Measurements from ENCODE around the gene TRIM50.
"Not testable (repeated sequence)": the region's sequence is repeated elsewhere in the genome, so short reads cannot be mapped to it uniquely, and the experiment has no call there.

The TRIM50 gene

GRCh38 chr7:73327922-73328321, at the start of gene TRIM50, which contains the start of gene FKBP6:
TRIM50 (minus strand) TSS chr7:73328082; CDS start chr7:73324787, 3,295 bp downstream.
FKBP6 (plus strand) TSS chr7:73328161; CDS start chr7:73328429, 268 bp downstream.
- FAIRE-seq; DNase-seq (ENCODE audit: insufficient read length, low spot score): not testable (repeated sequence)

- DNase-seq (ENCODE audit: insufficient read length, low spot score) (no peak), FAIRE-seq (no peak)
Observed at GRCh38 chr7:73376671-73377412, 49.0 kb upstream of the TRIM50 start.

GRCh38 chr7:73376262-73376661, 48.4 kb upstream of the TRIM50 start:
- not testable (repeated sequence) for DNase-seq (ENCODE audit: insufficient read length, low spot score); FAIRE-seq

- no peak for DNase-seq (ENCODE audit: insufficient read length, low spot score)
- FAIRE-seq = no peak
Observed at GRCh38 chr7:73373741-73374140, 45.9 kb upstream of the TRIM50 start.

GRCh38 chr7:73369622-73370021, 41.7 kb upstream of the TRIM50 start:
- no peak for DNase-seq (ENCODE audit: insufficient read length, low spot score)
- no peak for FAIRE-seq

- FAIRE-seq = no peak
Observed at GRCh38 chr7:73369009-73369408, 41.1 kb upstream of the TRIM50 start.

GRCh38 chr7:73366990-73367389, 39.1 kb upstream of the TRIM50 start:
- FAIRE-seq = no peak
- DNase-seq (ENCODE audit: insufficient read length, low spot score) = no peak

More at GRCh38 chr7:73369009-73369408, 41.1 kb upstream of the TRIM50 start:
- no peak for DNase-seq (ENCODE audit: insufficient read length, low spot score)

DNA sequence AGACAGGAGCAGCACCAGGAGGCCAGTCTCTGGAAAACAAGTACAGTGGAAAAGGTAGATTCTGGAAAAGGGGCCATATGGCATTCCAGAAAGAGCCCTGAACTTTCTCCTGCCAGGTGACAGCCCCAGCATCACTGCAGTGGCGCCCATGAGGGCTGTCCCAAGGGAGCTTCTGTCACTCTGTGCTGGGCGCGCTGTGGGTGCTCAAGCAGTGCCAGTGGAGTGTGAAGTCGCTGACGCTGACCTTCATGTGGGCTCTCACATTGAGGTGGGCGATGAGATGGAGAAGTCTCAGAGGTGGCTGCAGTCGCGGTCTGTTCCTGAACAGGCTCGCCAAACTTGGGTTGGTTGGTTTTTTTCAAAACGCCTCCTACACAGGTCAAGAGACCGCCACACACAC, 38.2 kb upstream of the TRIM50 start:
- FAIRE-seq (no peak), DNase-seq (ENCODE audit: insufficient read length, low spot score) (no peak)

GRCh38 chr7:73364006-73364728, 36.3 kb upstream of the TRIM50 start:
- no peak for FAIRE-seq

GRCh38 chr7:73363225-73364005, 35.5 kb upstream of the TRIM50 start:
- FAIRE-seq (no peak), DNase-seq (ENCODE audit: insufficient read length, low spot score) (no peak)

More at GRCh38 chr7:73364006-73364728, 36.3 kb upstream of the TRIM50 start:
- no peak for DNase-seq (ENCODE audit: insufficient read length, low spot score)

GRCh38 chr7:73360590-73360989, 32.7 kb upstream of the TRIM50 start:
- not testable (repeated sequence) for FAIRE-seq; DNase-seq (ENCODE audit: insufficient read length, low spot score)

DNA sequence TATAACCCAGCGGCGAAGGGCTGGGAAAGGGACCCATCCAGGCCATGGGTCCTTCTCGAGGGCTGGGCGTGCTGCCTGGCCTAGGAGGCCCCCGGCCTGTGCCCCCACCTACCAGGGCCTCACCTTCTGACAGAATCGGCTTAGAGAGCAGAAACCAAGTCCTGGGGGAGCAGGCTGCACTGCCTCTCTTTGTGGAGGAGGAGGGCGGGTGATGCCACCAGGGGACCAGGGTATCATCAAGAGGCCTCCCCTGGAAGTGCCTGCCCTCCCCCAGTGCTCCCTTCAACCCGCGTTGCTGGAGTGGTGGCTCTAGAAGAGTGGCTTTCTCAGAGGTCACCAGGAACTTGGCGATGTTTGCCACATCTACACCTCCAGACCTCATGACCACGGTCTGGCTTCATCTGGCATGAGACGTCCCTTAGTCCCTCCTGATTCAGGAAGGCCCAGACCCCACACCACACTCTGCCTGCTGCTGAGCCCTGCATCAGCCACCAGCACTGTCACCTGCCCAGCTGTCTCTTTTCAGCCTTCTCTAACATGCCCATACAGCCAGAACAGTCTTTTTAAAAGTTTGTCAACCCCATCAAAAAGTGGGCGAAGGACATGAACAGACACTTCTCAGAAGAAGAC, 32.0 kb upstream of the TRIM50 start:
- no peak for FAIRE-seq
- no peak for DNase-seq (ENCODE audit: insufficient read length, low spot score)

GRCh38 chr7:73359306-73359705, 31.4 kb upstream of the TRIM50 start:
- DNase-seq (ENCODE audit: insufficient read length, low spot score) (no peak), FAIRE-seq (no peak)

DNA sequence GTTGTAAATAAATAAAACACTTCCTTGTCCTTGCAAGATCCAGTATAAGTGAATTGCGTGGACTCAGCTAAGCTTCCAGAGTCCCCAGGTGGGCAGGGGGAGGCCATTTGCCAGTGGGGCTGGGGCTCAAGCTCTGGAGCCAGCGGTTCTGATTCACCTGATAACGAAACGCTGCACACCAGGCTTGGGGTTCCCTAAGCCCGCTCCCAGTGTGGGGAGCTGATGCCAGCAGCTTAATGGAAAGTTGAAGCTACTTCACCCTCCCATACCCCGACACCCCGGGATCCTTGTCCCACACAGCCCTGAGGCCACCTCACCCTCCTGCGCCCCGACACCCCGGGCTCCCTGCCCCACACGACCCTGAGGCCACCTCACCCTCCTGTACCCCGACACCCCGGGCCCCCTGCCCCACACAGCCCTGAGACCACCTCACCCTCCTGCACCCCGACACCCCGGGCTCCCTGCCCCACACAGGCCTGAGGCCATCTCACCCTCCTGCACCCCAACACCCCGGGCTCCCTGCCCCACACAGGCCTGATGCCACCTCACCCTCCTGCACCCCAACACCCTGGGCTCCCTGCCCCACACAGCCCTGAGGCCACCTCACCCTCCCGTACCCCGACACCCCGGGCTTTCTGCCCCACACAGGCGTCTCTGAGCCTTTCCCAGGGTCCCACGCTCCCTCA, 30.9 kb upstream of the TRIM50 start:
- FAIRE-seq = no peak
- no peak for DNase-seq (ENCODE audit: insufficient read length, low spot score)

DNA sequence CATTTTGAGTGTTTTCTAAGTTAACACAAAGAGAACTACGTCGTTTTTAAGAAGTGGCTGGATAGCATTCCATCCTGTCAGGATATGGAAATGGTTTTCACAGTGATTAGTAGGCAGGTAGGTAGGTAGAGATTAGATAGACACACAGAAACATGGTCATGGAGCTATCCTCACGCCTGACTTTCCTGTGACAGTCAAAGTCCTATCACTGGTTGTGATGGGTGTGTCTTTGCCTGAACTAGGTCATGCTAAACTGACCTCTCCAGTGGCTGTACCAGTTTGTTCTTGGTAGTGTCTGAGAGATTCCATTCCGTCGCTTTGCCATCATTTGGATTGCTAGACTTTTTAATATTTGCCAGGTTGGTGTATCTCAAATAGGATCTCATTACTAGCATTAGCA, 28.3 kb upstream of the TRIM50 start:
- FAIRE-seq (no peak), DNase-seq (ENCODE audit: insufficient read length, low spot score) (no peak)

DNA sequence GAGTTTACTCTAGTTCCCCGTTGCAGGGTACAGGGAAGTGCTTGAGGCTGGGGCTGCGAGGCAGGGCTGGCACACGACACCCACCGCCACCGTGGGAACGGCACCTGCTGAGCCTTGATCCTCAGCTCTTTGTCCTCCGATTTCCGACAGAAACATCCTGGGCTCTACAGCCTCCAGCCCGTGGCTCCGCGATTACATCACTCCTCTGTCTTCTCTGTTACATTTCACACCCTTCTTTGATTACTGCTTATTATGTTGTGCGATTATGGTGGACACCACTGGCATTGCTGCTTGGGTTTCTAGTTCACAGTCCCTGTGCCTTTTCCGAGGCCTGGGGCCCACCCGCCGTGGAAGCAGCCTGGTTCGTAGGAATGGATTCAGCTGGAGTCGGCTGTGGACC, 26.9 kb upstream of the TRIM50 start:
- DNase-seq (ENCODE audit: insufficient read length, low spot score) (no peak), FAIRE-seq (no peak)

DNA sequence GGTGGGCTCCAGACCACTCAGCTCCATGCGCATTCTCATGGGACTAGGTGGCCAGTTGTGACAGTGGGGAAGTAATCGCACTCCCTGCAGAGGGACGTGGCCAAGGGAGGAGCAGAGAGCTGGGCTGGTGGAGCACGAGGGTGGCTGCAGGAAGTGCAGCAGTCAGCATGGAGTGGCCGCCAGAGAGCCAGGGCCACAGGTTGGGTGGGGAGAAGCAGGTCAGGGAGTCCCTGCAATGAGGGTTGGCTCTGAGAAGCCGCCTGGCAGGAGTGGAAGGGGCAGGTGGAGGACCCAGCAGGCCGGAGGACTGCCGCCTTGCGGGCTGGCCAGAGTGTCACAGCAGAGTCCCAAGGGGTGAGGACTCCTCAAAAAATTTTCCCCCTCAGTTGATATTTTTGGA, 26.3 kb upstream of the TRIM50 start:
- no peak for DNase-seq (ENCODE audit: insufficient read length, low spot score)
- FAIRE-seq = no peak

DNA sequence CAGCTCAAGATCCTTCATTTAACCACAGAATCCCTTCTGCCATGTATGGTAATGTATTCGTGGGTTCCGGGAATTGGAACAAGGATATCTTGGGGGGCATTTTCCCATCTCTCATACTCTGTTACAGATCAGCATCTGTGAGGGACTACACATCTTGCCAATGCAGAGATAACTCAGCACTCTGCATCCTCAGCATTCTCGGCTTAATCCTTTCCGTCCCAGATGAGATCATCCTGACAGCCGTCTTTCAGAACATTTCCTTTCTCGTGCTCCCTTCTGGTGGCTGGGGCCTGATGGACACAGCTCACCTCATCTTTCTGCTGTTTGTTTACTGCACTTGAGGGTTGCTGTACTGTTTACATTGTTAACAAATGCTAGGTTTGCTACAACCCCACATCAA, 25.4 kb upstream of the TRIM50 start:
- FAIRE-seq = no peak
- no peak for DNase-seq (ENCODE audit: insufficient read length, low spot score)

GRCh38 chr7:73352784-73353183, 24.9 kb upstream of the TRIM50 start:
- DNase-seq (ENCODE audit: insufficient read length, low spot score) (no peak), FAIRE-seq (no peak)

Data from HTR-8/SVneo (cell line).